GM12874 (cell line): ENCODE data around the gene RALGPS1.

ENCODE experiments used
- TF ChIP-seq, protein P1 (sequence below): IDR thresholded peaks from 2 replicates; pipeline ENCODE4 v1.5.1; 2011; ENCODE audit warnings: low read depth, mild to moderate bottlenecking, control low read depth, low read length, moderate library complexity; ENCODE audit not compliant: insufficient read depth

The RALGPS1 gene

DNA sequence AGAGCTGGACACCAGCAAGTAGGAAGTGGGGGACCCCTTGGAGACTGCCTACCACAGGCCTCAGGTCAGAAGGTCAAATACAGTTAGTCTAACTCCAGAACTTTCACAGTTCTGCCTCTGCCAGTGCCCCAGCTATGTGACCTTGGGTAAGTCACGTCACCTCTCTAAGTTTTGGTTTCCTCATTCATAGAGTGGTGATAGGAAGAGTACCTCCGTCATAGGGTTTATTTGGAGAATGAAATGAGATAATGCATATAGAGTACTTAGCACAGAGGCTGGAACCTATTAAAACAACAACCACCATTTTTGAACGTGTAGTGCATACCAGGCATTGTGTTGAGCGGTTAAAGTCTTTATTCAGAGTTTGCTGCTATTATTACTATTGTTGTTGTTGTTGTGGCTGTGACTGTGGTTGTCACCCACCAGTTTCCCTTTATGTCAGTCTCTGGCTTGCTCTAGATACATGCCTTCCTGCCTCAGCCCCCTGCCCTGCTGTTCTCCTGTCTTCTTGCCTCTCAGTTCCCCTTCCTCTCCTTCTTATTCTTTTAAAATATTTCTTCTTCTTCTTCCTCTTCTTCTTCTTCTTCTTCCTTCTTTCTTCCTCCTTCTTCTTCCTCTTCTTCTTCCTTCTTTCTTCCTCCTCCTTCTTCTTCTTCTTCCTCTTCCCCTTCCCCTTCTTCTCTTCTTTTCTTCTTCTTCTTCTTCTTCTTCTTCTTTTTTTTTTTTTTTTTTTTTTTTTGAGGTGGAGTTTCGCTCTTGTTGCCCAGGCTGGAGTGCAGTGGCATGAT lies 67.8 kb downstream of the RALGPS1 start:
- TF ChIP-seq, protein P1, sequence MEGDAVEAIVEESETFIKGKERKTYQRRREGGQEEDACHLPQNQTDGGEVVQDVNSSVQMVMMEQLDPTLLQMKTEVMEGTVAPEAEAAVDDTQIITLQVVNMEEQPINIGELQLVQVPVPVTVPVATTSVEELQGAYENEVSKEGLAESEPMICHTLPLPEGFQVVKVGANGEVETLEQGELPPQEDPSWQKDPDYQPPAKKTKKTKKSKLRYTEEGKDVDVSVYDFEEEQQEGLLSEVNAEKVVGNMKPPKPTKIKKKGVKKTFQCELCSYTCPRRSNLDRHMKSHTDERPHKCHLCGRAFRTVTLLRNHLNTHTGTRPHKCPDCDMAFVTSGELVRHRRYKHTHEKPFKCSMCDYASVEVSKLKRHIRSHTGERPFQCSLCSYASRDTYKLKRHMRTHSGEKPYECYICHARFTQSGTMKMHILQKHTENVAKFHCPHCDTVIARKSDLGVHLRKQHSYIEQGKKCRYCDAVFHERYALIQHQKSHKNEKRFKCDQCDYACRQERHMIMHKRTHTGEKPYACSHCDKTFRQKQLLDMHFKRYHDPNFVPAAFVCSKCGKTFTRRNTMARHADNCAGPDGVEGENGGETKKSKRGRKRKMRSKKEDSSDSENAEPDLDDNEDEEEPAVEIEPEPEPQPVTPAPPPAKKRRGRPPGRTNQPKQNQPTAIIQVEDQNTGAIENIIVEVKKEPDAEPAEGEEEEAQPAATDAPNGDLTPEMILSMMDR = no peak

- TF ChIP-seq, protein P1 = no peak
Measured at GRCh38 chr9:126983767-126984166, 69.2 kb downstream of the RALGPS1 start.

DNA sequence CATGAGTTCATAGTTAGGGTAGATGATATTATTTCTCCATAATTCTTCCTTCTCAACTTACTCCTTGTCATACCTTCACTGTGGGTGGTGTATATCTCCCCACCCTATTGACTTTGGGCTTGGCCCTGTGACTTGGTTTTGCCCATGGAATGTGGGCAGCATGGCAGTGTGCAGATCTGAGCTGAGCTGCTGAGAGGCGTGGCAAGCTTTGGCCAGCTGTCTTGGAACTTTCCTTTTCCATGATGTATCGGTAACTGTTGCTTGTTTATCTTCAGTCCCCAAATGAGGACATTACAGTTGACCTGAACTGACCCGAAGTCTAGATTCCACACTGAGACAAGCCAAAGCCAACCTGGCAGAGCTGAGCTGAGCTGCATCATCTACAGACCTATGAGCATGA lies 70.4 kb downstream of the RALGPS1 start:
- TF ChIP-seq, protein P1 = no peak

DNA sequence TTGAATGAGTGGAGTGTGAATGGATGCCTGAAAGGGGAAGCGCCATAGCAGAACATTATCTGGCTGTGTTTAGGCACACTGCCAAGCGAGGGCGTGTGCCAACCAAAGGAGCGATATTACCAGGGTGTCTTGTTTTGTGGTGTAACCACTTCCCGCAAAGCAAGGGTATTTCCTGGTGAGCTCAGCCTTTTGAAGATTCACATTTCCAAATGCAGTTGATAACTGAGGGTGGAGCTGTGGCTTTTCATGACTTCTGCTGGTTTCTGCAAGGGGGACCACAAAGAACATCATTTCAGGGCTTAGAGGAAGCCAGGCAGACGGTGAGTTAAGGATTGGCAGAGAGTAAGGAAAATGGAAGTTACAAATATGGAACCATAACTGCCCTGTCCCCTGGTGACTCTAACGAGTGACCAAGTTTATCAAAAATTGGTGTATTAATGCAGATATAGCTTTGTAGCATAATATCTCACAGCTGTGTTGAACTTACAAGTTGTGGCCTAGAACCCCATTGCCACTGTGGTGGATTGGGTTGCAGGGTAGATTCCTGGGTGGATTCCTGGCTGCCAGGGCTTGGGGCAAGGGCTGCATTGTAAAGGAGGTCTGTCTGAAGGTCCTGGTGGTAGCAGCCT lies 71.4 kb downstream of the RALGPS1 start:
- TF ChIP-seq, protein P1 = no peak

GRCh38 chr9:126986506-126986951 lies 71.9 kb downstream of the RALGPS1 start:
- TF ChIP-seq, protein P1 = no peak

DNA sequence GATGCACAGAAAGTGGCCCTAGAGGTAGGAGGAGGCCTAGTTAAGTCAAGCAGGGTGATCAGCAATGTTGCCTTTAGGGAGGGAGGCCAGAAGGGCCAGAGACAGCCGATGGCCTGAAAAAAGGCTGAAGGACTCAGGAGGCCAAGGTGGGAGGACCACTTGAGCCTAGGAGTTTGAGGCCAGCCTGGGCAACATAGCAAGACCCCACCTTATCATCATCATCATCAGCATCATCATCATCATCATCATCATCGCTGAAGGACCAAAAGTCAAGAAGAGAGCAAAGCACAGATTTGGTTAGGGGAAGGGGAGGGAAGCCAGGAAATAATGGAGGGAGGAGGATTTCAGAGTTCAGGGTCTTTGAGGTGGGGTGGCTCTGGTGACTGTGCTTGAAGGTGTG lies 74.3 kb downstream of the RALGPS1 start:
- TF ChIP-seq, protein P1 = no peak

- TF ChIP-seq, protein P1 = no peak
Measured at GRCh38 chr9:126989847-126990842, 75.6 kb downstream of the RALGPS1 start.
